Transverse colon (tissue), 3 donors: ENCODE measurements around the gene SCLY.

Source experiments
- POLR2A ChIP-seq: fragments of 450-650 bp; IDR thresholded peaks from one replicate; pipeline ENCODE4 v1.6.1; 2016; ENCODE audit warnings: antibody characterized with exemption, mild to moderate bottlenecking, moderate library complexity
- TF ChIP-seq, protein P1 (sequence below), 5 experiments: fragments of 200-600 bp in 3 of 5; fragments of 450-650 bp in 2 of 5; sonication (generic) in 3 of 5; IDR thresholded peaks; 1 replicate in 2 of 5; 2 replicates in 3 of 5; pipeline ENCODE4 v1.5.1; 2016 to 2017; ENCODE audit warnings: antibody characterized with exemption in 5 of 5, inconsistent platforms in 3 of 5, mild to moderate bottlenecking in 2 of 5, moderate library complexity in 1 of 5

DNA sequence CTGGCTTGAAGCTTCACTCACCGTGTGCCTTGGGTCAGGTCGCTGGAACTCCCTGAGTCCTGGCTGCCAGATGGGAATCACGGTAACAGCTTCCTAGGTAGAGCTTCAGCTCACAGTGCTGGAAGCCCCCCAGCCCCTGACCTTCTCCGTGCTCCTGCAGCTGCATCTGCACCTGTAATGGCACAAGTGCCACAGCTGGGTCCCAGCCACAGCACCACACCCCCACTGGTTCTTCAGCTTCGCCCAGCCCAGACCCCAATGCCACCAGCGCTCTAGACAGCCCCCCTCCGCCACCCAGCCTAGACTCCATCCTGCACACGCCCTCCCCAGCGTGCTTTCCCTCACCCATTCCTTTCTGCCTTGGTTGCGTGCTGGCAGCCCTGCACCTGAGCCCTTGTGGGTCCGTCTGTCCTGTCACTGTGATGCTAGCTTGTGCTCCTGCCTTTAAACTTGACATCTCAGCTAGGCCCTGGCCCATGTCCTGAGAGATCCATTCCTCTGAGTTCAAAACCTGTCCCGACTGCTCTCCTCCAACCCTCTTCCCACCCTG, 31.8 kb downstream of the SCLY start:
- TF ChIP-seq, protein P1, sequence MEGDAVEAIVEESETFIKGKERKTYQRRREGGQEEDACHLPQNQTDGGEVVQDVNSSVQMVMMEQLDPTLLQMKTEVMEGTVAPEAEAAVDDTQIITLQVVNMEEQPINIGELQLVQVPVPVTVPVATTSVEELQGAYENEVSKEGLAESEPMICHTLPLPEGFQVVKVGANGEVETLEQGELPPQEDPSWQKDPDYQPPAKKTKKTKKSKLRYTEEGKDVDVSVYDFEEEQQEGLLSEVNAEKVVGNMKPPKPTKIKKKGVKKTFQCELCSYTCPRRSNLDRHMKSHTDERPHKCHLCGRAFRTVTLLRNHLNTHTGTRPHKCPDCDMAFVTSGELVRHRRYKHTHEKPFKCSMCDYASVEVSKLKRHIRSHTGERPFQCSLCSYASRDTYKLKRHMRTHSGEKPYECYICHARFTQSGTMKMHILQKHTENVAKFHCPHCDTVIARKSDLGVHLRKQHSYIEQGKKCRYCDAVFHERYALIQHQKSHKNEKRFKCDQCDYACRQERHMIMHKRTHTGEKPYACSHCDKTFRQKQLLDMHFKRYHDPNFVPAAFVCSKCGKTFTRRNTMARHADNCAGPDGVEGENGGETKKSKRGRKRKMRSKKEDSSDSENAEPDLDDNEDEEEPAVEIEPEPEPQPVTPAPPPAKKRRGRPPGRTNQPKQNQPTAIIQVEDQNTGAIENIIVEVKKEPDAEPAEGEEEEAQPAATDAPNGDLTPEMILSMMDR (IDR thresholded peaks at IDR 0.05): no peak
- no peak for TF ChIP-seq POLR2A
